SU-DHL-6 (cell line): ENCODE data around the gene NUP155.

Experiments used
- H2AFZ ChIP-seq: fragments of 200-600 bp; sonication (generic); 2 replicates; pipeline ENCODE4 v1.6.1; 2014; ENCODE audit warnings: low read depth, mild to moderate bottlenecking, moderate library complexity, mixed read lengths, antibody characterized with exemption, low read length; ENCODE audit not compliant: severe bottlenecking
- H3F3A ChIP-seq: fragments of 200-600 bp; shearing (Covaris generic); 2 replicates; pipeline ENCODE4 v1.6.0; 2016; ENCODE audit warnings: antibody characterized with exemption, mild to moderate bottlenecking; ENCODE audit not compliant: insufficient read depth
- H3K27ac ChIP-seq: fragments of 200-600 bp; sonication (generic); 2 replicates; pipeline ENCODE4 v1.5.1; 2016; ENCODE audit warnings: low read depth, mild to moderate bottlenecking, low read length, moderate library complexity, mixed read lengths
- H3K27me3 ChIP-seq: fragments of 200-600 bp; sonication (generic), shearing (Covaris generic); 2 replicates; pipeline ENCODE4 v1.6.0; 2014; ENCODE audit warnings: mild to moderate bottlenecking, low read length
- H3K36me3 ChIP-seq: fragments of 200-600 bp; sonication (generic); 2 replicates; pipeline ENCODE4 v1.6.1; 2014; ENCODE audit warnings: mild to moderate bottlenecking, low read length, mixed read lengths
- H3K4me2 ChIP-seq: fragments of 300-600, 200-600 bp; shearing (Covaris generic), sonication (generic); 2 replicates; pipeline ENCODE4 v1.6.0; 2014; ENCODE audit warnings: low read length, low read depth, mild to moderate bottlenecking; ENCODE audit not compliant: poor library complexity, severe bottlenecking
- H3K4me3 ChIP-seq: fragments of 200-600 bp; sonication (generic); 2 replicates; pipeline ENCODE4 v1.5.1; 2014; ENCODE audit warnings: antibody characterized with exemption, low read length, mild to moderate bottlenecking, mixed read lengths; ENCODE audit not compliant: insufficient read depth, poor library complexity, severe bottlenecking
- H3K79me2 ChIP-seq: fragments of 200-600 bp; sonication (generic); 2 replicates; pipeline ENCODE4 v1.6.1; 2014; ENCODE audit warnings: mild to moderate bottlenecking, low read length, moderate library complexity; ENCODE audit not compliant: insufficient read depth
- H3K9ac ChIP-seq: fragments of 200-600 bp; sonication (generic); 2 replicates; pipeline ENCODE4 v1.7.0; 2014; ENCODE audit warnings: mild to moderate bottlenecking, low read length
- H3K9me2 ChIP-seq: fragments of 200-600 bp; sonication (generic); replicated peaks from 2 replicates; pipeline ENCODE4 v1.6.1; 2014; ENCODE audit warnings: low read length; ENCODE audit not compliant: insufficient read depth
- H3K9me3 ChIP-seq: fragments of 200-600 bp; sonication (generic); 2 replicates; pipeline ENCODE4 v1.6.1; 2014; ENCODE audit warnings: low read length, mixed read lengths; ENCODE audit not compliant: insufficient read depth
- H4K20me1 ChIP-seq: fragments of 200-600 bp; sonication (generic); 2 replicates; pipeline ENCODE4 v1.6.1; 2014; ENCODE audit warnings: low read depth, mild to moderate bottlenecking, antibody characterized with exemption, low read length, moderate library complexity, mixed read lengths
- CTCF ChIP-seq: fragments of 200-600 bp; sonication (generic); IDR thresholded peaks from one replicate; pipeline ENCODE4 v1.5.1; 2017; ENCODE audit warnings: antibody characterized with exemption, mild to moderate bottlenecking, low read length, moderate library complexity; ENCODE audit not compliant: insufficient read depth, poor library complexity, severe bottlenecking
- EZH2phosphoT487 ChIP-seq: fragments of 200-600 bp; sonication (generic), shearing (Covaris generic); conservative IDR thresholded peaks from 2 replicates; pipeline ENCODE4 v1.6.1; 2018; ENCODE audit warnings: mild to moderate bottlenecking, antibody characterized with exemption, low read length, moderate library complexity, mixed read lengths

Gene NUP155

DNA sequence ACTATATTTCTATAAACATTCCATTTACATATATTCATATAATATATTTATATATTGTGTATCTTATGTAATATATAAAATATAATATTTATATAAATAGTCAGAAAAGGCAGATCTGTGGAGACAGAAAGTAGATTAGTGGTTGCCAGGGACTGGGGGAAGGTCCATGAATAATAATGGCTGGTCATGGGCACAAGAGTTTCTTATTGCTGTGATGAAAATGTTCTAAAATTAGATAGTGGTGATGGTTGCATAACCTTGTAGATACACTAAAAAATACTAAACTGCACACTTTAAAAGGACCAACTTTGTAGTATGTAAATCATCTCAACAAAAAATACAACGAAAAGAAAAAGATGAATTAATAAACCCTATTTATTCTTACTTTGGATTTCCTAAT, 47.3 kb downstream of the NUP155 start:
- H3K9me3 ChIP-seq = no peaks in the 10 kb centered on the region
- no peak overlapping the region for H3K9ac ChIP-seq
- H3K79me2 ChIP-seq = no peaks in the 10 kb centered on the region
- H3F3A ChIP-seq = no peaks in the 10 kb centered on the region
- H3K36me3 ChIP-seq = peaks cover 51% of the 10 kb centered on the region
- no peak overlapping the region for H3K4me3 ChIP-seq
- no peak overlapping the region for H3K4me2 ChIP-seq
- no peaks in the 10 kb centered on the region for H3K27me3 ChIP-seq
- H2AFZ ChIP-seq = no peak overlapping the region
- no peaks in the 10 kb centered on the region for H3K9me2 ChIP-seq
- H3K27ac ChIP-seq = no peak overlapping the region
- TF ChIP-seq EZH2phosphoT487 (no peak), CTCF (no peak)
- H4K20me1 ChIP-seq = no peaks in the 10 kb centered on the region

- Histone ChIP-seq H3K9ac (no peak overlapping the region), H3F3A (no peaks in the 10 kb centered on the region), H3K9me3 (no peaks in the 10 kb centered on the region), H3K27me3 (no peaks in the 10 kb centered on the region), H3K4me2 (no peak overlapping the region), H3K36me3 (peaks cover 40% of the 10 kb centered on the region), H3K9me2 (no peaks in the 10 kb centered on the region), H3K79me2 (no peaks in the 10 kb centered on the region), H4K20me1 (no peaks in the 10 kb centered on the region), H2AFZ (no peak overlapping the region), H3K27ac (no peak overlapping the region), H3K4me3 (no peak overlapping the region)
- TF ChIP-seq EZH2phosphoT487 (no peak), CTCF (no peak)
Observed at GRCh38 chr5:37319037-37319782, 51.7 kb downstream of the NUP155 start.

DNA sequence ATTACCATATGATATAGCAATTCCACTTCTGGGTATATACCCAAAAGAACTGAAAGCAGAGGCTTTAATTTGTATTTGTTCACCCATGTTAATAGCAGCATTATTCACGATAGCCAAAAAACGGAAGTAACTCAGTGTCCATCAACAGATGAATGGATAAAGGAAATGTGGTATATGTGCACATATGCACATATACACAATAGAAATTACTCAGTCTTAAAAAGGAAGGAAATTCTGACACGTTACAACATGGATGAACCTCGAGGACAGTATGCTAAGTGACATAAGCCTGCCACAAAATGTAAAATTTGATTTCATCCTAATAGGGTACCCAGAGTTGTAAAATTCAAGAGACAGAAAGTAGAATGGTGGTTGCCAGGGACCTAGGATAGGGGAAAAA, 54.9 kb downstream of the NUP155 start:
- TF ChIP-seq CTCF = no peak
- TF ChIP-seq EZH2phosphoT487 = no peak
- Histone ChIP-seq H3K9me3 (no peaks in the 10 kb centered on the region), H3K4me3 (no peak overlapping the region), H3K9ac (no peak overlapping the region), H3F3A (no peaks in the 10 kb centered on the region), H3K27ac (no peak overlapping the region), H3K79me2 (no peaks in the 10 kb centered on the region), H3K4me2 (no peak overlapping the region), H3K27me3 (no peaks in the 10 kb centered on the region), H3K36me3 (peaks cover 60% of the 10 kb centered on the region), H4K20me1 (0 out of 2 replicates have a peak, but pooled peaks cover 3% of the 10 kb centered on the region), H2AFZ (no peak overlapping the region), H3K9me2 (no peaks in the 10 kb centered on the region)
